ENCODE data around the gene NCKAP5L. TPM values are rescaled to one million over a fixed set of nuclear protein-coding genes. Genes with fewer than 3 reads are reported as not detected.
A peak's percentile ranks its signal among the peaks of the same experiment; 100 is the strongest.
"Not testable (repeated sequence)": the region's sequence is repeated elsewhere in the genome, so short reads cannot be mapped to it uniquely, and the experiment has no call there.

The NCKAP5L gene
- total RNA-seq, 1 experiment from 2014 or later, result 13.3 TPM

- intact Hi-C loops (cut with micrococcal nuclease), result loop anchor here (1.0 to 10.0 kb wide), 3 partner anchors 63 to 281 kb away; partner anchors contain the start of genes AQP5 and ASIC1
Measured at GRCh38 chr12:49776413-49776812, 51.8 kb downstream of the NCKAP5L start.

GRCh38 chr12:49773102-49773501 lies 55.1 kb downstream of the NCKAP5L start:
- H3K36me3 ChIP-seq (ENCODE audit: low read depth, low read length); BruUV-seq (replicated peaks); H3K9me2 ChIP-seq (replicated peaks; ENCODE audit: low read length); H3K9ac ChIP-seq (ENCODE audit: low read length); H3F3A ChIP-seq (ENCODE audit: low read length, unreplicated experiment); H3K79me2 ChIP-seq (ENCODE audit: low read length); H3K4me3 ChIP-seq (ENCODE audit: low read length); H3K27ac ChIP-seq (ENCODE audit: low read length); H3K4me2 ChIP-seq (ENCODE audit: low read length); H4K20me1 ChIP-seq (ENCODE audit: low read length); H3K9me3 ChIP-seq (ENCODE audit: low read length); H2AFZ ChIP-seq (ENCODE audit: low read length); DNase-seq; H3K4me1 ChIP-seq (ENCODE audit: insufficient read depth, low read length); H3K27me3 ChIP-seq (ENCODE audit: low read length); POLR2A ChIA-PET (ENCODE audit: unreplicated experiment); ATAC-seq: not testable (repeated sequence)
- intact Hi-C loops (cut with micrococcal nuclease), result loop anchor here (10.0 kb wide), 1 partner anchor 192 kb away; the partner anchor contains the start of gene AQP5
- CTCF ChIA-PET, result interaction anchor here (0.8 kb wide), 1 partner anchor 53 kb away, joined by 4 read pairs; no protein-coding TSS in a partner anchor

More at GRCh38 chr12:49776413-49776812, 51.8 kb downstream of the NCKAP5L start:
- H3K27ac ChIP-seq (ENCODE audit: low read length), result no peak overlapping the region
- H3K4me1 ChIP-seq (ENCODE audit: insufficient read depth, low read length), result no peaks in the 10 kb centered on the region
- H3K9me2 ChIP-seq (replicated peaks; ENCODE audit: low read length), result no peaks in the 10 kb centered on the region
- no peaks in the 10 kb centered on the region for H3K79me2 ChIP-seq (ENCODE audit: low read length)
- no peaks in the 10 kb centered on the region for H3K9me3 ChIP-seq (ENCODE audit: low read length)
- no peaks in the 10 kb centered on the region for H4K20me1 ChIP-seq (ENCODE audit: low read length)
- ChIA-PET CTCF (no interaction called here), POLR2A (ENCODE audit: unreplicated experiment) (no interaction called here)
- DNase-seq (peak; percentile 76), ATAC-seq (peak; percentile 89)
- H3K4me3 ChIP-seq (ENCODE audit: low read length), result no peak overlapping the region
- no peak for TF ChIP-seq EZH2 (IDR thresholded peaks at IDR 0.05; ENCODE audit: low read length, unreplicated experiment)
- TF ChIP-seq CTCF (conservative IDR thresholded peaks at IDR 0.05; ENCODE audit: low read depth, low read length), result peak; percentile 91
- BruUV-seq (replicated peaks), result no TSS peak
- H3K9ac ChIP-seq (ENCODE audit: low read length), result no peak overlapping the region
- peak overlapping the region; percentile 74 for H2AFZ ChIP-seq (ENCODE audit: low read length)
- no peaks in the 10 kb centered on the region for H3K27me3 ChIP-seq (ENCODE audit: low read length)
- no peaks in the 10 kb centered on the region for H3F3A ChIP-seq (ENCODE audit: low read length, unreplicated experiment)
- H3K4me2 ChIP-seq (ENCODE audit: low read length), result peak overlapping the region; percentile 35; the same call in 1 of the 2 replicates
- H3K36me3 ChIP-seq (ENCODE audit: low read depth, low read length), result no peaks in the 10 kb centered on the region

GRCh38 chr12:49767333-49767732 lies 60.9 kb downstream of the NCKAP5L start:
- Histone ChIP-seq H3K4me1 (ENCODE audit: insufficient read depth, low read length) (no peaks in the 10 kb centered on the region), H3K27ac (ENCODE audit: low read length) (no peak overlapping the region), H3K27me3 (ENCODE audit: low read length) (no peaks in the 10 kb centered on the region), H3F3A (ENCODE audit: low read length, unreplicated experiment) (no peaks in the 10 kb centered on the region), H3K4me3 (ENCODE audit: low read length) (no peak overlapping the region), H3K9me3 (ENCODE audit: low read length) (no peaks in the 10 kb centered on the region), H3K36me3 (ENCODE audit: low read depth, low read length) (peaks cover 26% of the 10 kb centered on the region), H3K9me2 (replicated peaks; ENCODE audit: low read length) (no peaks in the 10 kb centered on the region), H4K20me1 (ENCODE audit: low read length) (peaks cover 8% of the 10 kb centered on the region; the same call in 1 of the 2 replicates), H3K9ac (ENCODE audit: low read length) (no peak overlapping the region), H3K4me2 (ENCODE audit: low read length) (no peak overlapping the region), H3K79me2 (ENCODE audit: low read length) (no peaks in the 10 kb centered on the region), H2AFZ (ENCODE audit: low read length) (no peak overlapping the region)
- CTCF ChIA-PET, result no interaction called here
- peak; percentile 65 for ATAC-seq
- no peak for DNase-seq
- TF ChIP-seq EZH2 (IDR thresholded peaks at IDR 0.05; ENCODE audit: low read length, unreplicated experiment) (no peak), CTCF (conservative IDR thresholded peaks at IDR 0.05; ENCODE audit: low read depth, low read length) (no peak), EZH2phosphoT487 (IDR thresholded peaks at IDR 0.05; ENCODE audit: borderline replicate concordance, low read length) (no peak)
- POLR2A ChIA-PET (ENCODE audit: unreplicated experiment), result no interaction called here
- BruUV-seq (replicated peaks), result no TSS peak
- intact Hi-C loops (cut with micrococcal nuclease), result no loop called here
